HG02938 (cell line): Measurements from ENCODE around the gene ZNF460.

Experiments used
- ATAC-seq: cut with Tn5 transposase; IDR thresholded peaks from one replicate; pipeline ENCODE4 v1.9.1; 2021; ENCODE audit warnings: mild to moderate bottlenecking, moderate library complexity; ENCODE audit not compliant: unreplicated experiment

ZNF460 gene

GRCh38 chr19:57279418-57280164 is 694 bp upstream of the ZNF460 start:
- ATAC-seq: peak; percentile 67

DNA sequence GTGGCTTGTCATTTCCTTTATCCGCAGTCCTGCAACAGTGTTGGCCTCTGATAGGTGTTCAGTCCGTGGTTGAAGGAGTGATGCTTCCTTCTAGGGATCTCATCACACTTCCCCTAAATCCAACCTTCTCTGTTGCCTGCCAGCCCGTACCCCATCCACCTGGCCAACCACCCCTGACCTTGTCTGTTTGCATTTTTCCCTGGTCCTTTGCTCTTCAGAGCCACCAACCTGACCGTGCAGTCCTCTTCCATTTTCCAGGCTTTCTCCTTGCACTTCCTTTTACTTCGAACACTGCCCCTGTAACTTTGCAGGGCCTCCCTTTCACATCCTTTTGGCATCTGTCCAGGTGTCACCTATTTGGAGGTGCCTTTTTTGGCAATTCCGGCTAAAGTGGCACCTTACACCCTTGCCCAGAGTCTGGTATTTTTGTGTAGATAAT is 696 bp downstream of the ZNF460 start:
- no peak for ATAC-seq

- ATAC-seq: no peak
Measured at GRCh38 chr19:57282011-57282643, 1.8 kb downstream of the ZNF460 start.

DNA sequence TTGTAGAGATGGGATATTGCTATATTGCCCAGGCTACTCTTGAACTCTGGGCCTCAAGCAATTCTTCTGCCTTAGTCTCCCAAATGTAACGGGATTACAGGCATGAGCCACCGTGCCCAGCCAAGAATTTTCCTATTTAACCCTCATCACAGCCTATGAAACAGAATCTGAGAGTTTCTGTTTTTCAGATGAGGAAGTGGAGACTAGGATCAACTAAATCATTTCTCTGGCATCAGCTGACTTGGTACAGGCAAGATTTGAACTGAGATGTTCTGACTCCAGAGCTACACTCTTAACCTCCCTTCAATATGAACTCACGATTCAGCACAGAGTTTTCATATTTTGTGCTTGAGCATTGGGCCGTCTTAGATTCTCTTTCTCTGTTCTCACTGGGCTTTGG is 8.1 kb downstream of the ZNF460 start:
- ATAC-seq: no peak

- no peak for ATAC-seq
Measured at GRCh38 chr19:57290970-57291369, 10.7 kb downstream of the ZNF460 start.

DNA sequence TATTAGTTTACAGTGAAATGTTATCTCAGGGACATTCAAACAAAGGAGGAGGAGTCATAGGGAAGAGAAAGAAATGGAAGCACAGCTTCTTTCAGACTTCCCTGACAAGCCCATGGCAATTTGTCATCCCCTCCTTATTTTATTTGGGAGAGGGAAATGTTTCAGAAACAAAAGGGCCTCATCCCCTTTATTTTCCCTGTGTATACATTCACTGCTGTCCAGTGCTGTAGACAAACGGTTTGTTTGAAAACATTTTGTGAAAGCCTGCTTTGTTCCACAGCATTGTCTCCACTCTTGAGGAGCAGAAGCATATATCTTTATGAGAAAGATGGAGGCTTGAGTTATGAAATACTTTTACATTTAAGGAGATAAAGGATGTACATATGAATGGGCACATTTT is 12.3 kb downstream of the ZNF460 start:
- no peak for ATAC-seq

DNA sequence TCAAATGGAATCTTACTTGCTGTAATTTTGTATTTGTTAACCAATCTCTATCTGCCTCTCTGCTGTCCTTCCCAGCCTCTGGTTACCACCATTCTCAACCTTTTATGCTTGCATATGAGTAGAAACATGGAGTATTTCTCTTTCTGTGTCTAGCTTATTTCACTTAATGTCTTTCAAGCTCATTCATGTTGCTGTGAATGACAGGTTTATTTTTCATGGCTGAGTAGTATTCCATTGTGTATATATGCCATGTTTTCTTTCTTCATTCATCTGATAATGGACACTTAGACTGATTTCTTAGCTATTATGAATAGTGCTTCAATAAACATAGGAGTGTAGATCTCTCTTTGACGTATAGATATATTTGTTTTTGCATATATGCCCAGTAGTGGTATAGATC is 13.4 kb downstream of the ZNF460 start:
- no peak for ATAC-seq

- ATAC-seq: no peak
Measured at GRCh38 chr19:57302020-57302465, 21.8 kb downstream of the ZNF460 start.

GRCh38 chr19:57302727-57303401 is 22.6 kb downstream of the ZNF460 start:
- no peak for ATAC-seq

DNA sequence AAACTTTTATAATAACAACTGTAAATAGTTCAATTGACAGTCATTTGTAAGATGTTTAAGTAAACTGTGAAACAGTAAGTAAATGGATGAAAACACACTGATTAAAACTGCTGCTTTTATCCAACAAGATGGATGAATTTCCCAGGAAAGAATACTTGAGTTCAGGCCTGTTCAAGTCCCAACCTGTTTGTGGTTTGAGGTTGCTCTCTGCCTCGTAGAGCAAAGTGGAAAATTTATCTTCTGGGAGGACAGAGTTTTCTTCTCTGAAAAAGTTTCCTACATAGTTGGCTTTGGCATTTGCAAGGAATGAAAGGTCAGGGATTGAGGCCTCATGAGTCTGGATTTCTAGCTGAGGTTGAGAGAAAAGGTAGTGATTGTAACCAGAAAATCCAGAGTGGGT is 24.8 kb downstream of the ZNF460 start:
- ATAC-seq: no peak

DNA sequence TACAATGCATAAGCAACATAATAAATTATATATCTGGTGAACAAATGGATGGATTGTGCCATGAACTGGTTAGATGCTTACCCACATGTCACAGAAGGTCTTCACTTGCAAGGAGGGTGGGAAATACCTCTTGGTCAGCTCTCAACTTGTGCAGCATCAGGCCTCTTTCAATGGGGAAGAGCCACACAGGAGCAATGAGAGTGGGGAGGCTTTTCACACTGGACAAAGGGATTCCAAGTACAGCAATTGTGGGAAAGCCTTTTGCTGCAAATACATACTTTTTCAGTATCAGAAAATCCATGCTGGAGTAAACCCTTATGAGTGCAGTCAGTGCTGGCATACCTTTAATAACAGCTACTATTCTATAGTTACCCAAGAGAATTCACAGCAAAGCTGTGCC is 28.2 kb downstream of the ZNF460 start:
- no peak for ATAC-seq

GRCh38 chr19:57310792-57311191 is 30.5 kb downstream of the ZNF460 start:
- ATAC-seq: no peak

DNA sequence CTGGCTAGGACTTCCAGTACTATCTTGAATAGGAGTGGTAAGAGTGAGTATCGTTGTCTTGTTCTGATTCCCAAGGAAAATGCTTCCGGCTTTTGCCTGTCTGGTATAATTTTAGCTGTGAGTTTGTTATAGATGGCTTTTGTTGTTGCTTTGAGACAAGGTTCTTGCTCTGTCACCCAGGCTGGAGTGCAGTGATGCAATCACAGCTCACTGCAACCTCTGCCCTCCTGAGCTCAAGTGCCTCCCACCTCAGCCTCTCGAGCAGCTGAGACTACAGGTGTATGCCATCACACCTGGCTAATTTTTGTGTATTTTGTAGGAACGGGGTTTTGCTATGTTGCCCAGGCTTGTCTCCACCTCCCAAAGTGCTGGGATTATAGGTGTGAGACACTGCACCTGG is 33.9 kb downstream of the ZNF460 start:
- ATAC-seq: no peak

DNA sequence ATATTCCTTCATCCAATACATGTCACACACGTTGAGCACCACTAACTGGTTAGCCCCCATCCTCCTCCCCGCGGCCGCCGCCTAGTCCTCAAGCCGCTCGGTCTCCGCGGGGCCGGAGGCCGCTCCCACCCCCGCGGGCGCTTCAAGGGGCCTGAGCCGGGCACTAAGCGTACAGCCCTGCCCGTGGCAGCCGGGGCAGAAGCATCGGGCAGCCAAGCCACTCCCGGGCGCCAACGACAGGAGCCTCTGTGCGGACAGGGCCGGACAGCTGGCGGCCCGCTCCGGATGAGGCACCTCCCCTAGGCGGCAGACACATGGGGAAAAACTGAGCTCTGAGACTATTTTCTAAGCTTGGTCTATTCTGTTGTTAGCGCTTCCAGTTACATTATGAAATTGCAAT is 37.2 kb downstream of the ZNF460 start:
- no peak for ATAC-seq

DNA sequence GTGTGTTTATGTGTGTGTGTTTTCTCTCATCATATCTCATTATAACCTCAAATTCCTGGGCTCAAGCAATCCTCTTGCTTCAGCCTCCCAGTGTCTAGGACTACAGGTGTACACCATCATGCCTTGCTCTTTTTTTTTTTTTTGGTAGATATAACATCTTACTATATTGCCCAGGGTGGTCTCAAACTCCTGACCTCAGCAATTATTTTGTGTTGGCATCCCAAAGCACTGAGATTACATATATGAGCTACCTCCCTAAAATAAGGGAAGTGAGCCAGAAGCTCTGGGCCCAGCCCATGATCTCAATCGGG is 39.5 kb downstream of the ZNF460 start:
- no peak for ATAC-seq

DNA sequence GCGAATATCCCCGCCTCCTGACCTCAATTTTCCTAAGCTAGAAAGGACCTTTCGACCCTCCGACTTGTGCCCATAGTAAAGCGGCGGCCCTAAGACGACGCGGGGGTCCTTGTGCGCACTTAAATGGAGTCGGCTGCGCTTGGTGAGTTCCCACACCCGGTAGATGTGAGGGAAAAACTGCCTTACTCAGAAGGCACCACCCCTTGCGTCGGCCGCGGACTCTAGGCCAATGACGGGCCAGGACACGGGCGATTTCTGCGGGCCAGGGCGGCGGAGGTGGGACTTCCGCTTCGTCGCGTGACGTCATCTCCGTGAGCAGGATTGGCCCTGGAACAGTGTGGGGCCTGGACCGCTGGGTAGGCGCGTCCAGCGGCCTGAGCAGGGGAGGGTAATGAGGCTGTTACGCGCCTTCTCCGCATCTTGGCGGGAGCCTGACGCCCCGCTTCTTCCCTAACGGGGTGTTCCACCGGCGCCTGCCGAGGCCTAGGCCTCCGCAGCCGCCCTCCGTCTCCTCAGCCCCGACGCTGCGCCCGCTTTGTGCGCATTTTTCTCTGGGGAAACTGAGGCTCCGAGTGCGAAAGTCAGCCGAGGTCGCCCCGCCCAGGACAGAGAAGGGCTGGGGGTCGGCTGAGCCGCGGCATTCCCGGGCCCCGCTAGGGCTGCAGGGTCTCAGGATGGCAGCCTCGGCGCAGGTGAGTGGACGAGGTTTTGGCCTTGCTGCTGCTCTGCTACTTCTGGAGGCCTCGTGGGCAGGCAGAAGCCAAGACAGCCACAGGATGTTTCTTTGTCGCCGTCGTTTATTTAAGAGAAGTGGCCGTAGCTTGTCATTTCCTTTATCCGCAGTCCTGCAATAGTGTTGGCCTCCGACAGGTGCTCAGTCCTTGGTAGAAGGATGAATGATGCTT is 40.1 kb downstream of the ZNF460 start, which contains the start of gene ZNF543:
ZNF543 (plus strand) TSS at position 293 of the 905 bp plus-strand sequence; CDS start at position 675, 382 bp downstream.
- peak; percentile 96 for ATAC-seq

GRCh38 chr19:57321116-57321515 is 40.8 kb downstream of the ZNF460 start:
- no peak for ATAC-seq

GRCh38 chr19:57321751-57322150 is 41.5 kb downstream of the ZNF460 start:
- ATAC-seq: no peak

DNA sequence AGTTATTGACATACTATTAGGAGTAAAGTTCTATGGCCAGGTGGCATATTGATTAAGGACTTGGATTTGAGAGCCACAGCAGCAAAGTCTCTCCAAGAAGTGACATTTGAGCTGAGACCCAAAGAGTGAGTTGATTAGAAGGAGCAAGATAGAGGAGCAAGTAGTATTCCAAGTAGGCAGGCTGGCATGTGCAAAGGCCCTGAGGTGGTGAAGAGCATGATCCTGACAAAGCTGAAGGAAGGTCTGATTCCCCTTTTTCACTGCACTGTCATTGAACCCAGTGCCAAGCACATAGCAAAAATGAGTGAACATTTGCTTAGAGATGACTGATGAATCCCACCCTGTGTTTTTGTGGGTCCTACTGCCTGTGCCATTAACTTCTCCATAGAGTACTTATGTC is 44.7 kb downstream of the ZNF460 start:
- no peak for ATAC-seq

DNA sequence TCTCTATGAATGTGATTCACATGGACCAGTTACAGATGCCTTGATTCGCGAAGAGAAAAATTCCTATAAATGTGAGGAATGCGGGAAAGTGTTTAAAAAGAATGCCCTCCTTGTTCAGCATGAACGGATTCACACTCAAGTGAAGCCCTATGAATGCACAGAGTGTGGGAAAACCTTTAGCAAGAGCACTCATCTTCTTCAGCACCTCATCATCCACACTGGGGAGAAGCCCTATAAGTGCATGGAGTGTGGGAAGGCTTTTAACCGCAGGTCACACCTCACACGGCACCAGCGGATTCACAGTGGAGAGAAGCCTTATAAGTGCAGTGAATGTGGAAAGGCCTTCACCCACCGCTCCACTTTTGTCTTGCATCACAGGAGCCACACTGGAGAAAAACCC is 47.7 kb downstream of the ZNF460 start:
- no peak for ATAC-seq

DNA sequence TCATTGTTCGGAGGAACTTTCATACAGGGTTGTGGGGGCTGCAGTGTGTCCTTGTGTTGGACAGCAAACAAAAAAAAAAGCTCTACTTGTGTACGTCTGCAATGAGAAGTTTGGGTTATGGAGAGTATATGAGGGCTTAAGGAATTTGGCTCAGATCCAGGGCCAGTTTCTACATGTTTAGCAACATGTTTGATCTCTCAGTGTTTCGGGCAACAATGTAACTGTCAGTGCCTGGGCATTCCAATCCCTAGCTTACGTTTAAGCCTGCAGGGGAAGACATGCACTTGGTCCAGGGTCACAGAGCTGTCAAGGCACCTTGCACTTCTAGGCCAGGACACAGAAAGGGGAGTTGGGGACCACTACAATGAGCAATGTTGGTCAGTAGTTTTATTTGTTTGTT is 53.9 kb downstream of the ZNF460 start:
- no peak for ATAC-seq
